ENCODE measurements around the gene CHST3.

DNA sequence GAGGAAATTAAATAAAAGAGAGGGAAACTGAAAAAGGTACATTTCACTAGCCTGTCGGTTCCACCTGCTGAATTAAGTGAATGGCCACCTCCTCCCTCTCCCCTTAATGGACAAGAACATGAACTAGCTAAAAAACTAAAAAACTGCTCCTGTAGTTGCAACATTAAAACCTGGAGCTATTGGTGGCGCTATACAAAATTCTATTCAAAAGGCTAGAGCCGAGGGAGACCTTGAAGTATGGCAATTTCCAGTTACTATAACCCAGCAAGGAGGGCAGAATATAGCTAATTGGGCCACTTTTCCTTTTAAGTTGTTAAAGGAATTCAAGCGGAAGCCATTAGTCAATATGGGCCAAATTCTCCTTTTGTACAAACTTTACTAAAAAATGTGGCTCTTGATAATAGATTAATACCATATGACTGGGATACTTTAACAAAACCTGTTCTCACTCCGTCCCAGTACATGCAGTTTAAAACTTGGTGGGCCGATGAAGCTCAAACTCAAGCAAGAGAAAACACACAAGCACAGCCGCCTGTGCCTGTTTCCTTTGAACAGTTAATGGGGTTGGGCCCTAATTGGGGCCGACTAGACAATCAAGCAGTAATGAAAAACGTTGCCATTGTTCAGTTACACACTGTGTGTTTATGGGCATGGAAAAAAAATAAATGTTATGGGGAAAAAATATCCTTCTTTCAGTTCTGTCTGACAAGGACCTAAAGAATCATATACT lies 6.5 kb upstream of the CHST3 start:
- TF ChIP-seq, protein P1, sequence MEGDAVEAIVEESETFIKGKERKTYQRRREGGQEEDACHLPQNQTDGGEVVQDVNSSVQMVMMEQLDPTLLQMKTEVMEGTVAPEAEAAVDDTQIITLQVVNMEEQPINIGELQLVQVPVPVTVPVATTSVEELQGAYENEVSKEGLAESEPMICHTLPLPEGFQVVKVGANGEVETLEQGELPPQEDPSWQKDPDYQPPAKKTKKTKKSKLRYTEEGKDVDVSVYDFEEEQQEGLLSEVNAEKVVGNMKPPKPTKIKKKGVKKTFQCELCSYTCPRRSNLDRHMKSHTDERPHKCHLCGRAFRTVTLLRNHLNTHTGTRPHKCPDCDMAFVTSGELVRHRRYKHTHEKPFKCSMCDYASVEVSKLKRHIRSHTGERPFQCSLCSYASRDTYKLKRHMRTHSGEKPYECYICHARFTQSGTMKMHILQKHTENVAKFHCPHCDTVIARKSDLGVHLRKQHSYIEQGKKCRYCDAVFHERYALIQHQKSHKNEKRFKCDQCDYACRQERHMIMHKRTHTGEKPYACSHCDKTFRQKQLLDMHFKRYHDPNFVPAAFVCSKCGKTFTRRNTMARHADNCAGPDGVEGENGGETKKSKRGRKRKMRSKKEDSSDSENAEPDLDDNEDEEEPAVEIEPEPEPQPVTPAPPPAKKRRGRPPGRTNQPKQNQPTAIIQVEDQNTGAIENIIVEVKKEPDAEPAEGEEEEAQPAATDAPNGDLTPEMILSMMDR (conservative IDR thresholded peaks at IDR 0.05; ENCODE audit: low read depth in 2 of 2) = peak; percentile 52 to 53
- TF ChIP-seq, protein P2, sequence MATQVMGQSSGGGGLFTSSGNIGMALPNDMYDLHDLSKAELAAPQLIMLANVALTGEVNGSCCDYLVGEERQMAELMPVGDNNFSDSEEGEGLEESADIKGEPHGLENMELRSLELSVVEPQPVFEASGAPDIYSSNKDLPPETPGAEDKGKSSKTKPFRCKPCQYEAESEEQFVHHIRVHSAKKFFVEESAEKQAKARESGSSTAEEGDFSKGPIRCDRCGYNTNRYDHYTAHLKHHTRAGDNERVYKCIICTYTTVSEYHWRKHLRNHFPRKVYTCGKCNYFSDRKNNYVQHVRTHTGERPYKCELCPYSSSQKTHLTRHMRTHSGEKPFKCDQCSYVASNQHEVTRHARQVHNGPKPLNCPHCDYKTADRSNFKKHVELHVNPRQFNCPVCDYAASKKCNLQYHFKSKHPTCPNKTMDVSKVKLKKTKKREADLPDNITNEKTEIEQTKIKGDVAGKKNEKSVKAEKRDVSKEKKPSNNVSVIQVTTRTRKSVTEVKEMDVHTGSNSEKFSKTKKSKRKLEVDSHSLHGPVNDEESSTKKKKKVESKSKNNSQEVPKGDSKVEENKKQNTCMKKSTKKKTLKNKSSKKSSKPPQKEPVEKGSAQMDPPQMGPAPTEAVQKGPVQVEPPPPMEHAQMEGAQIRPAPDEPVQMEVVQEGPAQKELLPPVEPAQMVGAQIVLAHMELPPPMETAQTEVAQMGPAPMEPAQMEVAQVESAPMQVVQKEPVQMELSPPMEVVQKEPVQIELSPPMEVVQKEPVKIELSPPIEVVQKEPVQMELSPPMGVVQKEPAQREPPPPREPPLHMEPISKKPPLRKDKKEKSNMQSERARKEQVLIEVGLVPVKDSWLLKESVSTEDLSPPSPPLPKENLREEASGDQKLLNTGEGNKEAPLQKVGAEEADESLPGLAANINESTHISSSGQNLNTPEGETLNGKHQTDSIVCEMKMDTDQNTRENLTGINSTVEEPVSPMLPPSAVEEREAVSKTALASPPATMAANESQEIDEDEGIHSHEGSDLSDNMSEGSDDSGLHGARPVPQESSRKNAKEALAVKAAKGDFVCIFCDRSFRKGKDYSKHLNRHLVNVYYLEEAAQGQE (IDR thresholded peaks at IDR 0.05; ENCODE audit: unreplicated experiment) = no peak
- TF ChIP-seq EZH2phosphoT487 (IDR thresholded peaks at IDR 0.05; ENCODE audit: unreplicated experiment) = no peak
- no peak for TF ChIP-seq ZNF114 (CRISPR knock-in tag; IDR thresholded peaks at IDR 0.05)
- TF ChIP-seq JUNB (IDR thresholded peaks at IDR 0.05; ENCODE audit: unreplicated experiment) = no peak
- no peak for TF ChIP-seq POLR2AphosphoS5 (IDR thresholded peaks at IDR 0.05; ENCODE audit: low read depth)
- TF ChIP-seq, protein P3, sequence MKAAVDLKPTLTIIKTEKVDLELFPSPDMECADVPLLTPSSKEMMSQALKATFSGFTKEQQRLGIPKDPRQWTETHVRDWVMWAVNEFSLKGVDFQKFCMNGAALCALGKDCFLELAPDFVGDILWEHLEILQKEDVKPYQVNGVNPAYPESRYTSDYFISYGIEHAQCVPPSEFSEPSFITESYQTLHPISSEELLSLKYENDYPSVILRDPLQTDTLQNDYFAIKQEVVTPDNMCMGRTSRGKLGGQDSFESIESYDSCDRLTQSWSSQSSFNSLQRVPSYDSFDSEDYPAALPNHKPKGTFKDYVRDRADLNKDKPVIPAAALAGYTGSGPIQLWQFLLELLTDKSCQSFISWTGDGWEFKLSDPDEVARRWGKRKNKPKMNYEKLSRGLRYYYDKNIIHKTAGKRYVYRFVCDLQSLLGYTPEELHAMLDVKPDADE (IDR thresholded peaks at IDR 0.05) = no peak
- TF ChIP-seq EZH2 (IDR thresholded peaks at IDR 0.05; ENCODE audit: low read depth, unreplicated experiment) = no peak
- no peak for TF ChIP-seq ZNF331 (CRISPR knock-in tag; IDR thresholded peaks at IDR 0.05; ENCODE audit: low read depth)
- TF ChIP-seq CREB1 (CRISPR knock-in tag; IDR thresholded peaks at IDR 0.05; ENCODE audit: low read depth) = no peak

Measured in GM23338 (cell line).